KBM-7 (cell line): ENCODE data around the gene S100P.

Source experiments
- DNase-seq: peaks from one replicate; pipeline ENCODE4 v3.0.0-alpha.2; 2015
- in situ Hi-C: fragments of 300-500 bp; cut with MboI; formaldehyde crosslinking; loops from 2 replicates; pipeline ENCODE4 v1.14.3; 2020; ENCODE audit warnings: low sequenced_read_pairs, low pct_unique_long_range_greater_than_20kb, mixed read lengths

S100P gene

DNA sequence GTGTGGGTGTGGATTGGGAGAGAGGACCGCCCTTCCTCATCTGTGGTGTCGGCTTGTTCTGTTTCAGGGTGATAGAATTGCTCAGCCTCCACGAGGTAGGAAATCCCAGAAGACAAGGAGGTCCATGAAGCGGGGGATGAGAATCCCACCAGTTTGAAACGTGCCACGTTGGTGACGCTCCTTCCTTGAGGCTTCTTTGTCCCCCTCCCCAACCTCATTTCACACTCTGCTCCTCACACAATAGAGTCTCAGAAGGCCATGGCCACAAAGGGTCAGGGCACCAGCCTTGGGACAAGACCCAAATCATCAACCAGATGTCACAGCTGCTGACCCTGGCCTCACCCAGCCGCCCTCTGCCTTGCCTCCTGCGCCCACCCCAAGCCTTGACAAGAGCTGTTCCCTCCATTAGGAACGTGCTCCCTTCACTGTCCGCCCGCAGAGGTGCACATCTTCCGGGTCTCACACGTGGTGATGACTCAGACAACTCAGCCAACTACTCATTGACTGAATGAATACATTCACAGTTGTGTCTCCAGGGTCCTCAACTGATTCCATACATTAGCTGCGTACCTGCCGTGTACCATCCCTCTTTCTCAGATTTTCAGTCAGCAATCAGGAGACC lies 40.6 kb downstream of the S100P start:
- DNase-seq, result no peak
- in situ Hi-C loops, result no loop called here

DNA sequence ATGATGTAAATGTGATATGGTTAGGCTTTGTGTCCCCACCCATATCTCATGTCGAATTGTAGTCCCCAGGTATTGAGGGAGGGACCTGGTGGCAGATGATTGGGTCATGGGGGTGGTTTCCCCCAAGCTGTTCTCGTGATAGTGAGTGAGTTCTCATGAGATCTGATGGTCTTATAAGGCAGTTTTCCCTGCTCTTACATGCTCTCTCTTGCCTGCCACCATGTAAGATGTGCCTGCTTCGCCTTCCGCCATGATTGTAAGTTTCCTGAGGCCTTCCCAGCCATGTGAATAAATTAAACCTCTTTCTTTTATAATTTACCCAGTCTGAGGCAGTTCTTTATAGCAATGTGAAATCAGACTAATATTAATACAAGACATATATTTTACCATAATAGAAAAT lies 46.2 kb downstream of the S100P start:
- in situ Hi-C loops, result no loop called here
- DNase-seq, result no peak

DNA sequence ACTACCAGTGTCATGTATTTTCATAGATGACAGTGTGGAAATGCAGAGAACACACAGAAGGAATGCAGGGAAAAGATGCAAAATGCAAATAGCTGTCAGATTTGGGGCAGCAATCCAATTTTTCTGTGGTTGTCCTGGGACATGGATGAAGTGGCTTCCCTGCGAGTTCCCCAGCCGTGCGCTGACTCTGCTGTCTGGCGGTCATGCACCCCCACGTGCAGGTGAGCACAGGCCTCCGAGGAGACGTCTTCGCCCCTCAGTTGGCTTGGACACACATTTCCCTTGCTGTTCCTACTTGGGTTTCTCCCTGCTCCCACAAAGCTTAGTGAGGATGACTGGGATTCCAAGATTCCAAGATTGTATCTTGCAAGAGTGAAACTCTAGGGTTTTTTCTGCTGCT lies 46.7 kb downstream of the S100P start:
- DNase-seq, result no peak
- in situ Hi-C loops, result no loop called here

DNA sequence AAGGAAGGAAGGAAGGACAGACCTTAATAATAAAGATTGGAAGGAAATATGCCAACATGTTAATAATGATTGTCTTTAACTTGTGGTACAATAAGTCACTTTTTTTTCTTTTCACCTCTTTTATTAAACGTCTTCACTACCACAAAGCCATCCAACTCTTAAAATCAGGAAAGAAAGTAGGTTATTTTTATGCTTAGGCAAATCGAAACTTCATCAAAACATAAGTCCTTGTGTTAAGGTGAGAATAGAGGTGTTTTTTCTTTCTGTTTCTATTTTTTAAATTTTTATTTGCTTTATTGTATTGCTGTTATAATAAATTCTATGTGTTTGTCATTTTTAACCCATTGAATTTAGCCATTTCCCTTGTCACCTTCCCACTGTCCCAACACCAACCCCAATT lies 48.8 kb downstream of the S100P start:
- DNase-seq, result no peak
- in situ Hi-C loops, result no loop called here

DNA sequence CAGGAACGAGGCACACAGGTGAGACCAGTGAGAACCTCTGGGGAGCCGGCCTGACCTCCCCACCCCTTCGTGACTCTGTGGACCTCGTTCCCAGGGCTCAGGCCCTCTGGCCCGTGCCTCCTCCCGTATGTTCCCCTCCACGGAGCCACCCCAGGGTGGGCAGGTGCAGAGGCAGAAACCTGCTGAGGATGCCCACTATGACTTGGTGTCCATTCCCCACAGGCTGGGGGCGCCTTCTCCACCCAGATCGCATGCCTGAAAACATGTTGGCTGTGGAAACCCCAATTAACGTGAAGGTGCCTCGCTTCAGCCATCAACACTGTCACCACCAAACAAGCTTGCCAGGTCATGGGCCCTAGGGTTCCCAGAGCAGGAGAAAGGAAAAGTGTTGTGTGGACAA lies 49.3 kb downstream of the S100P start:
- in situ Hi-C loops, result no loop called here

More for the DNA sequence above, 49.3 kb downstream of the S100P start:
- no peak for DNase-seq
